Activated CD8-positive, alpha-beta memory T cell treated with anti-CD3 and anti-CD28 coated beads, Interleukin-2, amount 50 U/mL, for 24 hours (primary cell): ENCODE results near the gene ADGRB3.

Source experiments
- DNase-seq: peaks from one replicate; pipeline ENCODE4 v3.0.0-alpha.2; 2020; ENCODE audit errors: extremely low read depth

Gene ADGRB3

DNA sequence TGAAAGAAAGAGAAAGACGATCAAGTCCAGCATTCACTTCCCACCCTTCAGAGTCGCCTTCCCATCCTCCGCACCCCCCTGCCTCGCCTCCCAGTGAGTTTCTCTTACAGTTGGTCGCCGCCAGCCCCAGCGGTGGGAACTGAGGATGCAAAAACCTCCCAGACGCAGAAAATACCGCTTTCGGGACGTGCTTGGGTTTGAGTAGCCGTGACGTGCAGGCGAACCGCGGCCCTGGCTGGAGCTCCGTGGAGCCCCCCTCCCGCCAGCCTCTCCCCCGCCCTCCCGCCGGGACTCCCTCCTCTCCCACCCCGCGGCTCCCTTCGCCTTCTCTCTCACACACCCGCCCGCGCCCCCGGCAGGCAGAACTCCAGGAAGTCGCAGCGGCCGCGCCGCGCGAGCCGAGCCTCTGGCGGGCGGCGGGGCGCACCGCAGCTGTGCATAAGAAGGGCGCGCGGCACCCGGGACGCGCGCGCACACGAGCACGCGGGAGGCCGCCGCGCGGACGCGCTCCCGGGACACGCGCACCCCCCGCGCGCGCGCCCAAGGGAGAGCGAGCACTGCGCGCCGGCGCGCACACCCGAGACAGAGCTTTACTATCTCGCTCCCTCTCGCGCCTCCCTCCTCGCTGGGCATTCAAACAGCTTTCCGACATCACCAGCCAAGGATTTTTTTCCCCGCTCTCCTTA lies at the start of gene ADGRB3:
Gene ADGRB3, plus strand, starts transcription at position 557 of the 686 bp plus-strand sequence. CDS start 3,394 bp downstream, outside the sequence.
- no peak for DNase-seq

DNA sequence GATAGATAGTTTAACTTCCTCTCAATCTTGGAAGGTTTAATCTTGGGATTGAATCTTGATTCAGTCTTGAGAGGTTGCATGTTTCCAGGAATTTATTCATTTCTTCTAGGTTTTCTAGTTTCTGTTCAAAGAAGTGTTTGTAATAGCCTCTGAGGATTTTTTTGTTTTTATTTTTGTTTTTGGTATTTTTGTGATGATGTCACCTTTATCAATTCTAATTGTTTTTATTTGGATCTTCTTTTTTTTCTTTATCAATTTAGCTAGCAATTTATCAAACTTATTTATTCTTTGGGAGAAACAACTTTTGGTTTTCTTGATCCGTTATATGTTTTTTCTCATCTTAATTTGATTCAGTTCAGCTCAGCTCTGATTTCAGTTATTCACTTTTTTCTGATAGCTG lies 41.5 kb upstream of the ADGRB3 start:
- DNase-seq: no peak

DNA sequence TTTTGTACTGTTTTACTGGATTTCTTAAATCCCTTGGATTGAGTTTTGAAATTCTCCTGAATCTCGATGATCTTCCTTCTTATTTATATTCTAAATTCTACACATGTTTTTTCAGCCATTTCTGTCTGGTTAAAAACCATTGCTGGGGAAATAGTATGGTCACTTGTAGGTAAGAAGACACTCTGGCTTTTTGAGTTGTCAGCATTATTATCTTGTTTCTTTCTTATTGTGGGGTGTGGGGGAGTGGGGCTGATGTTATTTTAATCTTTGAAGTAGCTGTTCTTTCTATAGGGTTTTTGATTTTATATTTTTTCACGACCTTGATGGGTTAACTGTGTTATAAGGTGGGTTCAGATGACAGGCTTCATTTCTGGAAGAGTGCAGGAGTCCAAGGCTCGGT lies 37.4 kb upstream of the ADGRB3 start:
- DNase-seq: no peak

DNA sequence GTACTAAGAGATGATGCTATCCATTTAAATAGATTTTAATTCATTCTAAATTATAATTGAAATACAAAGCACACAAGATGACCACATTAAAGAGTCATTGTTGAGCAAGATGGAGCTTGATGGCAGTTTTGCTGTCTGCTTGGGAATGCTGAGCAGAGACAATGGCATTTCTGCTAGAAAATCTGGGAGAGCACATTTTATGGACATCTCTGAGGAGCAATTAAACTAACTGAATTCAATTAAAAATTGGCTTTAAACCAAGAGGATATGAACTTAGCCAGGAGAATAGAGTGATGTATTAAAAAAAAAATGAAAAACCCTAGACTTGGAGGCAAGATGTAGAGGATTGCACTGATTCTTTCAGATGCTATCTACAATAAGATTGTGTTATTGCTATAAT lies 19.1 kb upstream of the ADGRB3 start:
- no peak for DNase-seq

DNA sequence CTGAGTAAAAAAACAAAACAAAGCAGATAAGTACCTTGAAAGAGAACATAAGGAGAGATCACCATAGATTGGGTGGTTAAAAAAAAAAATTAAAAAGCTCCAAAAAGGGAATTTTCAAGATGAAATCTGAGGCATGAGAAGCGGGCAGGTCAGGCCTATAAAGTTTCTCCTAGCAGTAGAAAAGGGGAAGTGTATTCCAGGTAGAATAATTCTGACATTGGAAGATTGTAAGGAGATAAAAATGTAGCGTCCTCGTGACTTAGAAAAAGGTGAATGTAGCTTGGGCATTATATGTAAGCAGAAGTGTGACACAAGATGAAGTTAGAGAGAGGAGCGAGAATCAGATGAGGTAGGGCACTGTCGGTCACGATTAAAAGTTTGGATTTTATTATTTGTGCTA lies 9.1 kb upstream of the ADGRB3 start:
- no peak for DNase-seq

DNA sequence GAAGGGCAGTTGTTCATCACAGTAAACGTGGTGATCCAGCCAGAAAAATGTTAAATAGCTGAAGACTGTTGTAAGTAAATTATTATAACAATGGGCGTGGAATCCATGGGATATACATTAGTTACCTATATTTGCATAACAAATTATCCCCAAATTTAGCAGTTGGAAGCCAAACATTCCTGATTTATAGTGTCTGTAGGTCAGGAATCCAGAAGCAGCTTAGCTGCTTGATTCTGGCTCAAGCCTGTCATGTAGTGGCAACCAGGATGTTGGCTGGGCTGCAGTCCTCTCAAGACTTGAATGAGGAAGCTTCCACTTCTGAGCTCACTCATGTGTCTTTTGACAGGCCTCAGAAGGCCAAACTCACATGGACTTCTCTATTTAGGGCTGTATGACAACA lies 6.9 kb upstream of the ADGRB3 start:
- no peak for DNase-seq

DNA sequence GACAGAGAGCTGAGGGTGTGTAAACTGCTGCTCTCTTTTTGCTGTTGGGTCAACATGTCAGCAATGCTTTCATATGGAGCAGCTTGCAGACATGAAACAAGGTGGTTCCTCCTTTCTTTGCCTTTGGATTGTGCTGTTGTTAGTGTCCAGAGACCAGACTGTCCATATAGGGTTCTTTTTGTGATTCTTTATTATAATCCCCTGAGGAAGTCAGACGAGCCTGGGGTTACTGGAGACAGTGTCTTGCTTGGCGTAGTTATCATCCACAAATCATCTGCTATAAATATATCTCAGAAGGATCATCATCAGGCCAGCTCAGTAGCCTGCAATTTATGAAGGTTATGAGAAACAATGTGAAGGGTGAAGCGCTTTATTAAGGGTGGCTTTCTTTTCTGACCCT lies 2.3 kb upstream of the ADGRB3 start:
- DNase-seq: no peak

DNA sequence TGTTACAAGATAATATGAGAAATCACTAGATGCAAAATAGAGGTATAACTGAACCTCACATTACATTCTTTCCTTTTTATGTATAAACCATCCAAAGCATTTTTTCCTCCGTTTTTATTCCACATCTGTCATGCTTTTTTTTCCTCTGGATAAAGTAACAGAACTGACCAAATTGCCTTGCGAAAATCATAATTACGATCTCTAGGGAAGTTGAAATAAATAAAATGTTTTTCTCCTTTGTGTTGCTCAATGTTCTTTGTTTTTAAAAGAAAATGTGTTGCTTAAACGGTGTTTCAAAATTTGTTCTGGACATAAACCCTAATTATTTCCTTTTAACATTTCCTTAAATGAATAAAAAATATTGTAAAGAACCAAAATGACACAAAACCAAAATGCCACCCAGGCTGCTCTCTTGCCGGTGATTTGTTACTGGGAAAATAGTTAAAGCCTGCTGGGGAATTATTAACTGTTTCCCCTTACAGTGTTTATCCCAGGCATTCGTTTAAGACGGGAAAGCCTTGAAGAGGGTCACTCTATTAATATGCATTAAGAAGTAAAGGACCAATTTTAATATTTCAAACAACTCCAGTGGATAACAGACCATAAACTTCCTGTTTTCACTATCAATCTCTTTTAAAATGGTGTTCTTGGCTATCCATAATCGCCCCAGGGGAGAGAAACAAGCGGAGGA lies 1.7 kb upstream of the ADGRB3 start:
- no peak for DNase-seq

DNA sequence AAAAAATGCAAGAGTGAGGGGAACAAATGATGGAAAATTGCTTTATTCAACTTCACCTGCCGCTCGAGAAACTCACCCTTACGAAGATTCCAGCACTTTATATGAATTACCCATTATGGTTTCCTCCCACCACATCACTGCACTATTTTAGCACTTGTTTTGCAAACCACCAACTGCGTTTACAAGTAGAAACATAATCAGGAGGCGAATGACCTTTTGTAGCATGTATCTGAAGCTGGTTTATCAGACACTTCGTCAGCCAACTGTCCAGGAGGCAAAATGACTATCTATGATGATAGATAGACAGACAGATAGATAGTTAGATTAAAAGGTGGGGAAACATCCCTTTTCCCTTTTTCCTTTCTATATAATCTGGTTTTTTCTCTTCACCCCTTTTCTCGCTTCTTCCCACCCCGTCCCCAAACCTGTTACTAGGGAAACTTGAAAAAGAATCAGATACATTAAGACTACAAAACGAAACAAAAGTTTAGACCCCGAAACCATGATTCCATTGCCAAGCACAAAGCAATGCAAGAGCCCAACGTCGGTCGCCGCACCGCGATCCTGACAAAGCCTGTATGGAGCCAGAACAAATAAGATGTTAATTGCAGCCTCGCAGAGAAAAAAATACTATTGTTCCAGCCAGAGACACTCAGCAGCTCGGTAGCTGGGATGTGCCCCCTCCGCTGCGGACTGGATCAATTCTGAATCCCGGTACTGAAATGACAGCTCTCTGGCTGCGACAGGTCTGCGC lies 933 bp upstream of the ADGRB3 start:
- DNase-seq: no peak

DNA sequence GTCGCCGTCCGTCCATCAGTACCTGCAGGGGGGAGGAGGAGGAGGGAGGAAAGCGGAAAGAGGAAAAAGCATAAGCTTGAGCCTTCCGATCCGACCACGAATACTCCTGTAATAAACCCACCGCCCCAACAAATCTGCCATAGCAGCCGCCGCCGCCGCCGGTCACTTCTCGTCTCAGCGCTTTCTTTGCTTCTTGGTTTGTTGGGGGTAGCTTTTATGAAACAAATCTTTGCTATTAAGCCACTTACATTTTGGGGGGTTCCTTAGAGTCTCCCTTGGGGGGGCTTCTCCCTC lies 277 bp downstream of the ADGRB3 start:
- DNase-seq: no peak

DNA sequence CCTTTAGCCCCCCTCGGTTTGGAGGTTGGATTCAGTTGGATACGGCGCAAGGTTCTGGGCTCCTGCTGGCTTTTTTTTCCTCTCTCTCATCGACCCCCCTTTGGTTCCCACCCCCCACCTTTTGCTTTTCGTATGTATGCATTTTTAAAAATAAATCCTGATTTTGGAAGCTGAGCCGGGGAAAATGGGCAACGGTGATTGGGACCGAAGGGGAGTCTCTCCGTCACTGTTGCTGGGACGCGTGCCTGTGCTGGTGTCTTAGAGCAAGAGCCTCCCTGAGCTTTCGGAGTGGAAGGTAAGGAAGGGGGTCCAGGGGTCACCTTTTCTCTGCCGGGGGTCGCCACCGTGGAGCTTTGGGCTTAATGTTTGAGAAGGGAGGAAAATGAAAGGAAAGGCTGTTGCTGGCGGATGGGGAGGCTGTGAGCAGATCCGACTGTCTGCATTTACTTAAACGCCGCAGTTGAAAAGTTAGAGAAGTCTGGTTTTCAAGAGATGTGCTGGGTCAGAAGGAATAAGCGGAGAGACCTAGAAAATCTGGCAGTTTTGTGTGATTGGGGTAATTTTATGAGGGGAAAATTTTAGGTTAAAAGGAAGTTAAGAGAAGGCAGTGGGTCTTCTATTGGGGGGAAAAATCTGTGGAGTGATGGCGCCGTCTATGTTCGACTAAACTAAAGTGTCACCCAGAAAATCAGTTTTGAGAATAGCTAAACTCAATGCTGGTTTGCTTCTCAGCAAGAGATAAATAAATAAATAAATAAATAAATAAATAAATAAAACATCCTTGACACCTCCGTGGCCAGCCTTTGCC lies 828 bp downstream of the ADGRB3 start:
- no peak for DNase-seq

DNA sequence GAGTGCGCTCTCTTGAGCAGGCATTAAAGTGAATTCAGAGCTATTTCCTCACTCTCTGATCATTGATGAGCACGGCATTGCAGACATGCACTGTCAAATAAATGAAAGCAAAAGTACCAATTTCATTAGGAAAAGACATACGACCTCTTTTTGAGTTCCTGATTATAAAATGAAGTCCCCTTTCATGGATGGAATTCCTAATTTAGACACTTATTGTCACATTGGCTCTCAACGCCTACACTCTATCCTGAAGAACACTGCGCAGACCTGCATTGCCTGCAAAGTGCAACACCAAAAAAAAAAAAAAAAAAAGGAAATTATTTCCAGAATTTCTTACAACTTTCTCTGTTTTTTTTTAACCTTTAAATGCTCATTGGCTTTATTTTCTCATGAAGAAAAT lies 1.6 kb downstream of the ADGRB3 start:
- no peak for DNase-seq

DNA sequence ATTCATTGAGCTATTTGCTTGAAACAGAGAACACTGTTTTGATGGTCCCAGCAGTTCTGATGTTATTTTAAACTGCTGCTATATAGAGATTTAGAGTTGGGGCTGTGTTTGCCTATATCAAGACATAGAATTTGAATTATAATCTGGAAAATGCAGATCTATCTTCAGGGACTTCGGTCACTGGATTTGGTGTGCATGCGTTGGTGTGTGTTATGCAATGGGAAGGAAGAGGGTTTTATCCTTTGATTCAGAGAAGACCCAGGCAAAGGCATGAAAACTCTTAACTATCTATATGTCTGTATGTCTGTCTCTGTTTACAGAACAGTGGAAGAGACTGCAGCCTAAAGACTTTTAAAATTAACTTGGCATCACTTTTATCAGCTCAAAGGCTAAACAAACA lies 2.0 kb downstream of the ADGRB3 start:
- no peak for DNase-seq

DNA sequence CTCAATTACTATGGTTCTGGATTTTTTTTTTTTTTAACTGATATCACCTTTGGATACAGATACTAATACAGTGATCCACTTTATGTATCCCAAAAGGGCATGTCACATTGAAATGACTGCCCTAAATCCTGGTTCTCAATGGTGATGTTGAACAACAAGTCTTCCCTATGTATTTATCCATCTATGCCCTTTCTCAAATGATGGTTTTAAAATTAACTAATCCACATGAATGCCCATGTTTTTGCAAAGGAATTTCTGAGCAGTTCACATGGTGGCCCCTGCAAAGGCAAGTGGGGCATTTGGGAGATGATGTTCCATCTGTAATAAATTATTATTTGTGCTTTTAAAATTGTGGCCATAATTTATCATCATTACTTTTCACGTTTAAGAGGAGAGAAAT lies 2.7 kb downstream of the ADGRB3 start:
- no peak for DNase-seq

DNA sequence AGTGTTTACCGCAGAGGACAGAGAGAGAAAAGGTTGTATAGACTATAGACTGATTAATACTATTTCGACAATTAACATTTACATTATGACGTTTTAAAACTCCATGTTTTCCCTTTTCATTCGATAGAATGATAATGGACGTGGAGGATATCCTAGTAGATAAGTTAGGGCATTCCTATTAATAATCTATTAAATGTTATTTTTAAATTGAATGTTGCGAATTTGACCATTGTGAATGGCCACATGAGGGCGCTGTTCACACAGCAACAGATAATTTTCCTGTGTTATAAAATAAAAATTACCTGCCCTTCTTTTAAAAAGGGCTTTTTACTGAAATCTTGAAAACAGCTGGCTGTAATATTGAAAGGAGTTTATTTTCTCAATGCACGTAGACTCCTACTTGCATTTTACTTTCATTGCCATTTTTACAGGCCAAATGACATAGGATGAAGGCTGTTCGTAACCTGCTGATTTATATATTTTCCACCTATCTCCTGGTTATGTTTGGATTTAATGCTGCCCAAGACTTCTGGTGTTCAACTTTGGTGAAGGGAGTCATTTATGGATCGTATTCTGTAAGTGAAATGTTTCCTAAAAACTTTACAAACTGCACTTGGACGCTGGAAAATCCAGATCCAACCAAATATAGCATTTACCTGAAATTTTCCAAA lies 3.3 kb downstream of the ADGRB3 start:
- no peak for DNase-seq

DNA sequence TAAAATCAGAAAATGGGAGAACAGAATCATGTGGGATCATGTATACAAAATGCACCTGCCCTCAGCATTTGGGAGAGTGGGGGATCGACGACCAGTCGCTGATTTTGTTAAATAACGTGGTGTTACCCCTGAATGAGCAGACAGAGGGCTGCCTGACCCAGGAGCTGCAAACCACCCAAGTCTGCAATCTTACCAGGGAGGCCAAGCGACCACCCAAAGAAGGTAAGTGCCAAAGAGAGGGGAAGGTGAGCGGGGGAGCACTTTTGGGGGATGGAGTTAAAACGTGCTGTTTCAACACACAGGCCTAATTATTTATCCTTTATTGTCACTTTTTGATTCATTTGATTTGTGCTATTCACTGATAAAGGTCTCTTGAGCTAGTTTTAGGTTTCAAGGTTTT lies 4.1 kb downstream of the ADGRB3 start:
- no peak for DNase-seq

DNA sequence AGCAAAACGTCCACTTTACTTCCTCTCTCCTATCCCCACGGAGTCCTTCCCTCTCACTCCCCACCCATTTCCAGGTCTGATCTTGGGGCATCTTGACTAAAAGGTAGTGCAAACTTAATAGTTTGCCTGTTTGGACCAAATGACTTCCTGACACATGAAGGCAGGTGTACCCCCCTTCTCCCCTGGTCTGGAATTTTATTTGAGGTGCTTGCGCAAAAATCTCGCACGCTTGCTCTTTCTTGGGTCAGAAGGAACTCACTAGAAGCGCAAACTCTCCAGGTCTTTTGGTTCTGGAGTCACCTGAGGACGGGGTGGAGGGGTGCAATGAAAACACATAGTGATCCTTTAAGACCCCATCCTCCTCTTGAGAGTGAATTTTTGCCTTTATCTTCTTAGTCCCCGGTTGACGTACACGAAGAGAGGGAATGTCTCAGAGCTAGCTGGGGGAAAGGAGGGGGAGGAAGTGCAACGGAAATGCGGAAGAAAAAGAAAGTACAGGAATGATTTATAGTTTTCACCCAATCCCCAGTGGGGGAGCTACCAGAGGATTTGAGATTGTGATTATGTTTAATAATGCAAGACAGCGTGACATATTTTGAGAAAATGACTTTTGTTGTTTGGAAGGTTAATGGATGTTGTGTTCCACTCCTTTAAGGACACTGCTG lies 4.9 kb downstream of the ADGRB3 start:
- DNase-seq: no peak

DNA sequence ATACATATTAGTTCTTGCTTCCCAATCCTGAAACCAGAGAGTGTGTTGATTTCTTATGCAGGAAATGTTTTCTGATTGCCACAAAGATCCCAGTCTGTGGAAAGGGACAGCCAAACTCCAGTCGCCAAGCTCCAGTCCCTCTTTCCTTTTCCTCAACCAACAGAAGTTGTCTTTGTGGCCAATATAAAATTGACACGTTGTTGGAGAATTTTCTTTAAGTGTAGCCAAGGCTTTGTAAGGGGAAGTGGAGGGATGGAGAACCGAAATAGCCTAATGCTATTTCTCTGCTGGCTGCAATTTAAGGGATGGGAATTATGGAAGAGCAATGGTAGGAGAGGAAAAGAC lies 5.4 kb downstream of the ADGRB3 start:
- DNase-seq: no peak

DNA sequence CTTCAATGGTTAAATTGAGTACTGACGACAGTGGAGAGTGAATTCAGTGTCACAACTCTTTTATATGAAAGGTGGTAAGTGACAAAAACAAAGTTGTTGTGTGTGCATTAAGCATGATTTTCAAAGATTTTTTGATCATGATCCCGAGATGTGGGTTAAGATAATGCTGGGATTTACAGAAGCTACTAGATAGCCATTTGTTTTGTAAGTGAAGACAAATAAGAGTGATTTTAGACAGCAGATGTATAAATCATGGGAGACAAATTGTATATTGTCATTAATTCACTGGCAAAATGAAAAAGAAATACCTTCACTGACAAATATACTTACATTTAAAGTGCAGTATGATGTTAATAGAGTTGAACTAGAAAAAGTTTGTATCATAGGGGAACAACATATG lies 6.1 kb downstream of the ADGRB3 start:
- DNase-seq: no peak

DNA sequence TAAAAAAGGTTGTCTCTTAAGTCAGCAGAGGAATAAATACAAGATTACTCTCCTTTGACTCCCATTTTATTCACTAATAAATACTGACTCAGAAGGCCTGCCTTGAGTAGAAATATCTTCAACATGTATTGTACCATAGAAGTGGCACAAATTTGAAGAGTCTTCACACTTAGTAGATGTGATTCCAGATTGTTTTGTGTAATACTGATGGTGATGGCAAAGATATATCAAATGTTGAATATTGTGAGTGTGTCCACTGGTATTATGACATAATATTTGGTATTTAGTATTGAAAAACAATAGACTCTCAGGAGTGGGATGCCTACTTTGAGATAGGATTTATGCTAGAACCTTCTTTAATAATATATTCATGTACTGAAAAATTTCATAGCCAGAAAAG lies 7.0 kb downstream of the ADGRB3 start:
- DNase-seq: no peak

DNA sequence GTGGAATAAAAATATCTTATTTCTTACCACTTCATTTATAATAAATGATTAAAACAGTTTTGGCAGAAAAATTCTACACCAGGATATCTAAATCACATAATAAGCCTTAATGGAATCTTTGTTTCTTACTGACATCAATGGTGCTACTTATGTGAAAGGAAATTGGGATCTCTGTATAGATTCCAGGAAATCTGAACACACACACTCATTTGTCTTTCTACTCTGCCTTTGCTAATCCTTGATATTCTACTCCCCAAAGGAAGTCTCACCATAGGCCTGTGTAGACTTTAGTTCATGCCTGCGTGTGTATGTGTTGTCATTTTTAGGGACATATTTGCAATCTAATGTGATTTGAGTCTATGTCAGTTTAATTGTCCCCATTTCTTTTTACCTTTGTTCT lies 7.9 kb downstream of the ADGRB3 start:
- no peak for DNase-seq
